ENCODE data around the gene RAD51D.

GRCh38 chr17:35164716-35165115 lies 45.1 kb upstream of the RAD51D start:
- no peak for TF ChIP-seq MAX (IDR thresholded peaks at IDR 0.05; ENCODE audit: low read depth, low read length)
- no peak for TF ChIP-seq RAD21 (IDR thresholded peaks at IDR 0.05; ENCODE audit: insufficient read depth, low read depth, low read length)
- no peak for TF ChIP-seq FOXK2 (IDR thresholded peaks at IDR 0.05)
- no peak for TF ChIP-seq RCOR1 (conservative IDR thresholded peaks at IDR 0.05; ENCODE audit: low read depth, low read length)
- no peak for TF ChIP-seq EZH2 (IDR thresholded peaks at IDR 0.05; ENCODE audit: borderline replicate concordance, control insufficient read depth, low read depth, low read length)
- TF ChIP-seq USF2 (IDR thresholded peaks at IDR 0.05; ENCODE audit: borderline replicate concordance, low read depth, low read length), result no peak
- TF ChIP-seq CHD1 (IDR thresholded peaks at IDR 0.05; ENCODE audit: low read depth, low read length), result no peak
